DMS153 treated with DMSO at 0.1 percent for 48 hours (cell line): Measurements from ENCODE around the gene CADPS.
A peak's percentile ranks its signal among the peaks of the same experiment; 100 is the strongest.
"Not testable (repeated sequence)": the region's sequence is repeated elsewhere in the genome, so short reads cannot be mapped to it uniquely, and the experiment has no call there.

ENCODE experiments used
- DNase-seq: peaks from one replicate; lab custom pipeline; 2025; ENCODE audit not compliant: unreplicated experiment; lab: John Stamatoyannopoulos, UW

Gene CADPS

GRCh38 chr3:62602129-62602770, 273.0 kb downstream of the CADPS start:
- no peak for DNase-seq

- no peak for DNase-seq
Observed at GRCh38 chr3:62601238-62602070, 273.8 kb downstream of the CADPS start.

DNA sequence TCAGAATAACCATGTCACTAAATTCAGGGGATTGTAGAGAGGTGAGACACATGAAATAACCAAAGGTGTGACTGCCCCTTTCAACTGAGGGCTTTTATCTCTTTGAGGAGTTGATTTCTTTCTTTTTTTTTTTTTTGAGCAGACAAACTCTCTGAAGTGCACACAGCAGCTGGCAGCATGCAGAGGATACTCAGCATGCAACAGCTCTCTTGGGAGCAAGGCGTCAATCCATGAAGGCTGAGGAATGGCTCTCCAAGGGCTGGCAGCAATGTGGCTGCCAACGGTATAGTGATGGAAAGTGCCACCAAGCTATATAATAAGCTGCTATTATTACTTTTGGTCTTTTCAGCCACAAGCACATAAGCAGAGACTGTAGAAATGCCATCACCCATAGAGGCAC, 275.2 kb downstream of the CADPS start:
- no peak for DNase-seq

DNA sequence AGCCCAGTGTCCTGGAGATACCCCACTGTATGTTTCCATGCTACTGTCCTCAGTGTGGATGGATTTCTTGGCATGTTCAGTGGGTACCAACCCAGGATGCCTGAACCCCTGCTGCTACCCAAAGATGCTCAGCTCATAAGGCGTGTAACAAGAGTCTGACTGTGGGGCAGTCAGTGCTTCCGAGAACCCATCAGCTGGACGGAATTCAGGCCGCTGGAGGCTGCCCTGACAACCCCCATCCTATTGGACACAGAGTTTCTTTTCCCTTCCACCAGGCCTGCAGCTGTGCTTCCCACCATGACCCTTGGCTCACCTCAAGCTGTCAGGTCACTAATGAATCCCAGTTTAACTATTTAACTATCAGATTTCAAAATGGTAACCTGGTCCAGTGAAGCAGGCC, 277.7 kb downstream of the CADPS start:
- no peak for DNase-seq

- no peak for DNase-seq
Observed at GRCh38 chr3:62592408-62592807, 282.8 kb downstream of the CADPS start.

DNA sequence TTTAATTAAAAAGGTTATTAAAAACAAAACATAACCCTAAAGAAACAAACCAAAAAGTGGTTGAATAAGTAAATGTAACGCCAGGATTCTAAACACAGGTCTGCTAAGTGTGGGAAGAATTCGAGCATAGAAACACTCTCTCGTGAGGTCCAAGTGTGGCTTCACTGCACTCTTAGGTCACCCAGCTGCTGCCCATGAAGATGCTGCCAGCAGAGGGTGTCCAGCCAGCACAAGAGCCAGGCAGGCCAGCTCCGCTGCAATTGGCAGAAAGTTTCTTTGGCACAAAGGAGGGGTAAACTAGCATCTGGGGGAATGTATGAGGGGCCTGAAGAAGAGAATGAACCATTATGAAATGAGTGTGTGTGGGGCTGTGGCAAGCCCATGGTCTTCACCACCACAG, 286.1 kb downstream of the CADPS start:
- DNase-seq = no peak

- no peak for DNase-seq
Observed at GRCh38 chr3:62587579-62588031, 287.6 kb downstream of the CADPS start.

DNA sequence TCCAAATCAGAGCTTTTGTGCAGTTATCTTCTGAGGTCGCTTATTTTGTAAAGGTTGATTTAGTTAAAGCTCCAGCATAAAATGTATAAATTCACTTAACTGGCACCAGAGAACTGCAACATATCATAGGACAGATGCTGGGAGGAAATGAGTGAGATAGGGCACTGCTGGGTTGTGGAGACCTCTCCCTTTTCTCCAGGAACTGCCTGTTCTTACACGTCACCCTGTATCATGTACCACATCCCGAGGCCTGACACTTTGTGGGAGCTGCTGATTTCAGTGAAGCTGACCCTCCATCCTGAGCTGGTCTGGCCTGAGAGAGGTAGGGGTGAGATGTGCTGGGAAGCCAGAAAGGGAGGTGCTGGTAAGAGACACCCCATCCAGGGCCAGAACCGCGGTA, 288.0 kb downstream of the CADPS start:
- DNase-seq = no peak

- DNase-seq = no peak
Observed at GRCh38 chr3:62586356-62586755, 288.9 kb downstream of the CADPS start.

GRCh38 chr3:62585861-62586260, 289.4 kb downstream of the CADPS start:
- no peak for DNase-seq

- no peak for DNase-seq
Observed at GRCh38 chr3:62584636-62585035, 290.6 kb downstream of the CADPS start.

- DNase-seq = peak; percentile 1
Observed at GRCh38 chr3:62582495-62583172, 292.6 kb downstream of the CADPS start.

- not testable (repeated sequence) for DNase-seq
Observed at GRCh38 chr3:62580485-62580884, 294.7 kb downstream of the CADPS start.

DNA sequence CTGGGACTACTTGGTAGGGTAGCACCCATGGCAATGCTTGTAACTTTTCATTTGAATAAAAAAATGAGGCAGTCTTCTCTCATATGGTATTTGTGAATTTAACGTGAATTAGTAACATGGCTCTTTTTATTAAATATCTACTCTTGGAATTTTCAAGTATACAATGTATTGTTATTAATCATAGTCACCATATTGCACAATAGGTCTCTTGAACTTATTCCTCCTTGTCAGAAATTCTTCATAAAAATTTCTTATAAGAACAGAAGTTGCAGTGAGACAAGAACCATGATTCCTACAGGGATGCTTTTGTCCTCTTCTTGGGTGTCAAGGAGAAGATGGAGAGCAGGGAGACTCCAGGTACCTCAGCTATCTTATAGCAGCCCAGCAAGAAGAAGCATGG, 298.1 kb downstream of the CADPS start:
- DNase-seq = no peak

GRCh38 chr3:62574266-62574898, 300.8 kb downstream of the CADPS start:
- no peak for DNase-seq

GRCh38 chr3:62571916-62572315, 303.3 kb downstream of the CADPS start:
- DNase-seq = no peak

GRCh38 chr3:62570888-62571287, 304.3 kb downstream of the CADPS start:
- no peak for DNase-seq

- DNase-seq = no peak
Observed at GRCh38 chr3:62569609-62570008, 305.6 kb downstream of the CADPS start.

GRCh38 chr3:62567097-62568021, 307.9 kb downstream of the CADPS start:
- DNase-seq = no peak

DNA sequence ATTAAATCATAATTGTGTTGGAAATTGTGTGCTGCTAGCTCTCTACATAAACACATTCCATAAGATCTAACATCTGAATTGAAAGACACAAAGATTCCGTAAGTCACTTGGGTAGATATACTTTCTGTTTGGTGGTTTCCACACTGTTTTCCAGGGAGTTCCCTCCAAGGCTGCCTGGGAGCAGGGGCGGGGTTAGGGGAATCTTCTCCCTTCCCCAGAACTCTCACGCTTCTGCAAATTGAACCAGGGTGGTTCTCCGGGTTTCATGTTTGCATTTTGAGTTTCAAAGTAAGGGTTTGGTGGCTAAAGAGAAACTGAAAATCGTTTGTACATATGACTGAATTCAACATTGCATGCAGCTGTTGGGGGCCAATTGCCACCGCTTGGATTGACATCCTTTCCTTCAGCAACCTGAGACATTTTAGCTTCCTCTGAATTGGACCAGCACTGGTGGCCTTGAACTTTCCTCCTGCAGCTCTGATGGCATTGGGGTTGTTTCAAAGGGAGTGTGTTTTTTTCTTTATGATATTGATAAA, 309.1 kb downstream of the CADPS start:
- no peak for DNase-seq
